GM12864 (cell line): Measurements from ENCODE around the gene LHX6.

ENCODE experiments used
- DNase-seq: peaks from one replicate; pipeline ENCODE4 v3.0.0-alpha.2; 2011; ENCODE audit warnings: low read depth
- H3K4me3 ChIP-seq: 2 replicates; pipeline ENCODE4 v1.5.1; 2011; ENCODE audit warnings: mild to moderate bottlenecking, low read depth, low read length, control low read depth
- TF ChIP-seq, protein P1 (sequence below): IDR thresholded peaks from 2 replicates; pipeline ENCODE4 v1.5.1; 2011; ENCODE audit warnings: low read depth, mild to moderate bottlenecking, moderate library complexity, low read length, control low read depth, inconsistent platforms; ENCODE audit errors: missing control alignments

The LHX6 gene

DNA sequence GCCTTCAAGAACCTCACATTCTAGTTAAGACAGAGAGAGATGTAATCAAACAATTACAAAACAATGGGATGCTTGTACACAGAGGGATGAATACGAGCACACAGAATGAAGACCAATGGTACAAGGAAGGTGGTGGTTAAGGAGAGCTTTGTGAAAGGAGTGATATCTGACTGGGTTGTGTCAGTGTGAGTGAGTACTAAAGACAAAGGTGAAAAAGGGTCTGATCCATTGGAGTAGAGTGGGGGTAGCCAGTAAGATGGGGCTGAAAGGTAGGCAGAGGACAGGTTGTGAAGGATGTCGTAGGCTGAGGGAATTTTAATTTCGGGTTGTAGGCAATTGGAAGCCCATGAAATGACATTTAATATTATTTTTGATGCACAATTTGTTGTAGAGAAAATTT is 26.0 kb upstream of the LHX6 start:
- no peak overlapping the region for H3K4me3 ChIP-seq
- TF ChIP-seq, protein P1, sequence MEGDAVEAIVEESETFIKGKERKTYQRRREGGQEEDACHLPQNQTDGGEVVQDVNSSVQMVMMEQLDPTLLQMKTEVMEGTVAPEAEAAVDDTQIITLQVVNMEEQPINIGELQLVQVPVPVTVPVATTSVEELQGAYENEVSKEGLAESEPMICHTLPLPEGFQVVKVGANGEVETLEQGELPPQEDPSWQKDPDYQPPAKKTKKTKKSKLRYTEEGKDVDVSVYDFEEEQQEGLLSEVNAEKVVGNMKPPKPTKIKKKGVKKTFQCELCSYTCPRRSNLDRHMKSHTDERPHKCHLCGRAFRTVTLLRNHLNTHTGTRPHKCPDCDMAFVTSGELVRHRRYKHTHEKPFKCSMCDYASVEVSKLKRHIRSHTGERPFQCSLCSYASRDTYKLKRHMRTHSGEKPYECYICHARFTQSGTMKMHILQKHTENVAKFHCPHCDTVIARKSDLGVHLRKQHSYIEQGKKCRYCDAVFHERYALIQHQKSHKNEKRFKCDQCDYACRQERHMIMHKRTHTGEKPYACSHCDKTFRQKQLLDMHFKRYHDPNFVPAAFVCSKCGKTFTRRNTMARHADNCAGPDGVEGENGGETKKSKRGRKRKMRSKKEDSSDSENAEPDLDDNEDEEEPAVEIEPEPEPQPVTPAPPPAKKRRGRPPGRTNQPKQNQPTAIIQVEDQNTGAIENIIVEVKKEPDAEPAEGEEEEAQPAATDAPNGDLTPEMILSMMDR = no peak
- no peak for DNase-seq

DNA sequence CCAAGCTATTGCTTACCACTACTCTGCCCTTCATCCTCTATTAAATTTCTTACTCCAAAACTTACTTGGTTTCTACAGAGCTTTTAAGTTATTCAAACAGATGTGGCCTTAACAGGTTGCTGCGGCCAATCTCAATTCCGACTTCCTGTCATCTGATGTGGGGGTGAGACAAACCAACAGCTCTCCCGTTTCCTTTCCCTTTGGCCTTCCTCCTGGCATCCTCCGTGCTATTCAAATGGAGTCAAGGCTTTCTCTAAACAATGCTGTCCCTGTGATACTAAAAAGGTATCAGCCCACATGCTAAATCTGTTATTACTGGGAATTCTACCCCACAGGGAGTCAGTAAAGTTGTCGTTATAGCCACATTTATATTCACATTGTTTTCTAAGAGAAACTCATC is 24.0 kb upstream of the LHX6 start:
- TF ChIP-seq, protein P1 = no peak
- H3K4me3 ChIP-seq = no peak overlapping the region
- DNase-seq = no peak

DNA sequence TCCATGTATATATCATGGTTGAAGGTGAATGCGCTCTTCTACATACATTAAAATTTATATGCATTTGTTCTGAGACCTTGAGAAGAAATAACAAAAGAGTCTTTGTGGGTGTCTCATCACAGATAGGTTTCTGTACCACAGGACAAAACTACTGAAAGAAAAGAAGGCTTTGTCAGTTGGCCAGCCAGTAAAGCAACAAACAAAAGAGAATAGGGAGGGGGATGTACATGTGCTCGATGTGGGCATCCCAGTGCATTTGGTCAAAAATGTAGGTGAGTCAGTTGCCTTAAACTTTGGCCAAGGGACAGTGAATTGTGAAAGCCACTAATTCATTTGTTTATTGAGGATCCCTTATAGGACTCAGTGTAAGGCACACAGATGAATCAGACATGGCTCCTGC is 22.6 kb upstream of the LHX6 start:
- TF ChIP-seq, protein P1 = no peak
- DNase-seq = no peak
- no peak overlapping the region for H3K4me3 ChIP-seq

DNA sequence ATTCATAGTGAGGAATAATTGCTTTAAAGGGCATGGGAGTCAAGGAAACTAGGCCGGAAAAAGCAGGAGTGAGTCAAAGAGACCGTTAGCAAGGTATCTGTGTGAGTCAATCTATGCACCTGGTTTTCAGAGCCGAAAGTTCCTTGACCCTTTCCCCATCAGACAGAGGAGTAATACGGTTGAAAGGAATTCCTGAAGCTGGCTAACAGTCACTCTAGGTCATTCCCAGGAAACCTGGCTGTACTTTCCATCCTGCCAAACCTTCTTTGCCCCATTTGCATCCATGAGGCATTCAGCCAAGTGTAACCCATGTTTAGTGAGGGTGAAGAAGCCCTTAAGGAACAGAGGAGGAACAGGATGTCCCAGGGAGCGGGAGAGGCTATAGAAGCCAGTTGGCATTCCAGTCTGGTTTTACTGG is 19.7 kb upstream of the LHX6 start:
- no peak overlapping the region for H3K4me3 ChIP-seq
- DNase-seq = no peak
- TF ChIP-seq, protein P1 = no peak

DNA sequence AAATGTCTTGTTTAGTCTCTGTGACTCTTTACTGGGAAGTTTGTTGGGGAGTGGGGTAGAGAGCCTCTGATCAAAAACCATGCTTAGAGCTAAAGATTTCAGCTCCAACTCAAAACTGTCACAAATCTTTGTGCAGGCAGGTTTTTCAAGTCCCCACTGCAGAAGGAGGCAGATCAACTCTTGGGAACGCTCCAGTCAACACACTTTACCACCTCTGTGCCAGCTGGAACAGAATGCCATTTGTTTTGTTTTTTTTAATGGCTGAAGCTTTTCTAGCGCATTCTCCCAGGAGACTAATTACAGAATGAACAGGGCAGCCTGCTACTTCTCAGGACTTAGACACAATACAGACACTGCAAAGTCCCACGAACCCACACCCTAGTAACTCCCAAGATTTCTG is 17.9 kb upstream of the LHX6 start:
- TF ChIP-seq, protein P1 = no peak
- DNase-seq = no peak
- H3K4me3 ChIP-seq = no peak overlapping the region

DNA sequence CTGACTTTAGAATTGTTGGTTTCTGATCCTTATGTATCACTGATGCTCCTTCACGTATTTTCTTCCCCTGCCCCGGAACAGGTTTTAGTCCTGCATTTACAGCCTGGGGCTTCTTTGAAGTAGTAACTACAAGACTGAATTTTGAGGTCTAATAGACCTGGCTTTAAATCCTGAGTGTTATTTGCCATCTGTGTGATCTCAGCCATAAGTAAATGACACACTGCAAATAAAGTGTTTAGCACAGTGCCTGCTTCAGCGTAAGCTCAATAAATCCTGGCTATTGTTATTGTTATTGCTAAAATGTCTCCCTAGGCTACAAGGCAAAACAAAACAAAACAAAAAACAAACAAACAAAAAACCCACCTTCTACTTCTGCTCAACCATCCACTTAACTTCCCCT is 15.6 kb upstream of the LHX6 start:
- DNase-seq = no peak
- no peak overlapping the region for H3K4me3 ChIP-seq
- TF ChIP-seq, protein P1 = no peak

DNA sequence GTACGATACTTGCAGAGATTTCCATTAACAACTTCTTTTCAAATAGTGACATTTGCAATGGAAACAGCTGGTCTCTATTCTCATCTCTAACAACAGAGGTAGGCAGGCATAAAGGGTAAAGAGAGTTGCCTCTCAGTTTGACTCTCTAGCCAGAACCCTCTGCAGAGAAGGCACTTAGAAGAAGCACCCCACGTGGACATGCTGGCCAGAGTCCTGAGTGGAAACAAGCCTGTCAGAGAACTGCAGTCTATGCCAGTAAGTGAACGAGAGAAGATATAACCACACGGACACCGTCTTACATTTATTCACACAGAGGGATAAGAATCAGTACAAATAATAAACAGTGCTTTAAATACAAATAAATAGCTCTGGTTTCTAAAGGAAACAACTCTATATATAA is 11.0 kb upstream of the LHX6 start:
- DNase-seq = no peak
- TF ChIP-seq, protein P1 = no peak
- no peak overlapping the region for H3K4me3 ChIP-seq
